NCI-H526 (cell line): ENCODE results near the gene MALT1.
A peak's percentile ranks its signal among the peaks of the same experiment; 100 is the strongest.
"Not testable (repeated sequence)": the region's sequence is repeated elsewhere in the genome, so short reads cannot be mapped to it uniquely, and the experiment has no call there.

Source experiments
- DNase-seq, 2 experiments: peaks; one replicate each; lab custom pipeline; 2025; lab: John Stamatoyannopoulos, UW

The MALT1 gene, protein sequence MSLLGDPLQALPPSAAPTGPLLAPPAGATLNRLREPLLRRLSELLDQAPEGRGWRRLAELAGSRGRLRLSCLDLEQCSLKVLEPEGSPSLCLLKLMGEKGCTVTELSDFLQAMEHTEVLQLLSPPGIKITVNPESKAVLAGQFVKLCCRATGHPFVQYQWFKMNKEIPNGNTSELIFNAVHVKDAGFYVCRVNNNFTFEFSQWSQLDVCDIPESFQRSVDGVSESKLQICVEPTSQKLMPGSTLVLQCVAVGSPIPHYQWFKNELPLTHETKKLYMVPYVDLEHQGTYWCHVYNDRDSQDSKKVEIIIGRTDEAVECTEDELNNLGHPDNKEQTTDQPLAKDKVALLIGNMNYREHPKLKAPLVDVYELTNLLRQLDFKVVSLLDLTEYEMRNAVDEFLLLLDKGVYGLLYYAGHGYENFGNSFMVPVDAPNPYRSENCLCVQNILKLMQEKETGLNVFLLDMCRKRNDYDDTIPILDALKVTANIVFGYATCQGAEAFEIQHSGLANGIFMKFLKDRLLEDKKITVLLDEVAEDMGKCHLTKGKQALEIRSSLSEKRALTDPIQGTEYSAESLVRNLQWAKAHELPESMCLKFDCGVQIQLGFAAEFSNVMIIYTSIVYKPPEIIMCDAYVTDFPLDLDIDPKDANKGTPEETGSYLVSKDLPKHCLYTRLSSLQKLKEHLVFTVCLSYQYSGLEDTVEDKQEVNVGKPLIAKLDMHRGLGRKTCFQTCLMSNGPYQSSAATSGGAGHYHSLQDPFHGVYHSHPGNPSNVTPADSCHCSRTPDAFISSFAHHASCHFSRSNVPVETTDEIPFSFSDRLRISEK

DNA sequence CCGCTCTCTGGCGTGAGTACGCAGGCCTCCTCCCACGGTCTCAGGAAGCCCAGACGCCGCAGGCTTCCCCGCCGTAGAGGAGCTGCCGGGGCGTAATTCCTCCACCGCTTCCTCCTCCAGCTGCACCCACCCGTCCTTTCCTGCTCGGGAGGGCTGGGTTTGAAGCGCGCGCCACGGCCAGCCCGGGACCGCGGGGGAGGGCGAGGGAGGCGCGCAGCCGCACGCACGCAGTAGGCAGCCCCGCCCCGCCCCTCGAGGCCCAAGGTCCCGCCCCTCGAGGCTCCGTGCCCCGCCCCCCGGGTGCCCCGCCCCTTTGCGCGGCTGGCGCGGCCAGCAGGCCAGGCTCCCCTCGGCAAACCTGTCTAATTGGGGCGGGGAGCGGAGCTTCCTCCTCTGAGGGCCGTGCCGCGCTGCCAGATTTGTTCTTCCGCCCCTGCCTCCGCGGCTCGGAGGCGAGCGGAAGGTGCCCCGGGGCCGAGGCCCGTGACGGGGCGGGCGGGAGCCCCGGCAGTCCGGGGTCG, at the start of gene MALT1:
Gene MALT1, plus strand, starts transcription at position 355 of the 521 bp plus-strand sequence. CDS start 179 bp downstream, outside the sequence.
- peak; percentile 73 to 95 for DNase-seq

DNA sequence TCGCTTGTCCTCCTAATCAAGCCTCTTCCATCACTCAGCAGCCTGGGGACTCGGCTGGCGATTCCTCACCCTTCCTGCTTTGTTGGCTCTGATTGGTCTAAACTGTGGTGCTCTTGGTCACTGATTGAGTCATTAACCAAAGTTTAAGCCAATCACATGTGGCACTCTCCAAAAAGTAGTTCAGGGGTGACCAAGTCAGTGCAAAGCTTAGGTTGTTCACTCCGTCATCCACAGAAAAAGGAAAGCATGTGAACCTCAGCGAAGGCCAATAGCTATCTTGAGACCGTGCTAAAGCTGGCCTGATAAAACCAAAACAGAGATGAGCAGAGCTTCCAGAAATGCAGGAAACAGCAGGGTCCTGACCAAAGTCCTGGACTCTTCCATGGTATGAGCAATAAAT, 47.3 kb upstream of the MALT1 start:
- no peak for DNase-seq

- no peak for DNase-seq
Measured at GRCh38 chr18:58625839-58626238, 45.4 kb upstream of the MALT1 start.

DNA sequence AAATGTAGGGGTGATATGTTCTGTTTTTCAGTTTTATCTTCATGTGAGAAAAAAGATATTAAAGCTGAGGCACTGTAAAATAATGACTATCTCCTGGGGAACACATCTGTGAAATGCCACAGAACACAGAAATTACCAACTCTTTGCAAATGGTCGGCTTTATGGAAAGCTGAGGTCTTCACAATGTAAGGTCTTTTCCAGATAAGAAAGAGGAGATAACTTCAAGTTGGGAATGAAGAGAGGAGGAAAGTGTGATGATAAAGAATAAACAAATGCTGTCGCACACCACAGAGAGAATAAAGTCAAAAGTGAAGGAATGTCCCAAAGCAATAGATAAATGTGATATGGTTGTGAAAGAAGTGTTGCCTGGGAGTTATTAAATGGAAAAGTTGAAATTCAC, 41.2 kb upstream of the MALT1 start:
- DNase-seq, result no peak

DNA sequence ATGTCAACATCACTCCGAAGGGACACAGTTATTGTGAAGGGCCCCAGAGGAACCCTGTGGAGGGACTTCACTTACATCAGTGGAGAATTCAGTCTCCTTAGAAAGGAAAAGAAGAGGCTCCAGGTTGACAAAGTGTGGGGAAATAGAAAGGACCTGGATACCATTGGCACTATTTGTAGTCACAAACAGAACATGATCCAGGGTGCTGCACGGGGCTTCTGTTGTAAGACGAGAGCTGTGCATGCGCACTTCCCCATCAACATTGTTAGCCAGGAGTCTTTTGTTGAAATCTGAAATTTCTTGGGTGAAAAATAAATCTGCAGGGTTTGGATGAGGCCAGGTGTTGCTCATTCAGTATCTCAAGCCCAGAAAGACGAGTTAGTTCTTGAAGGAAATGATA, 40.0 kb upstream of the MALT1 start:
- DNase-seq, result no peak

GRCh38 chr18:58632552-58632951, 38.7 kb upstream of the MALT1 start:
- no peak for DNase-seq

DNA sequence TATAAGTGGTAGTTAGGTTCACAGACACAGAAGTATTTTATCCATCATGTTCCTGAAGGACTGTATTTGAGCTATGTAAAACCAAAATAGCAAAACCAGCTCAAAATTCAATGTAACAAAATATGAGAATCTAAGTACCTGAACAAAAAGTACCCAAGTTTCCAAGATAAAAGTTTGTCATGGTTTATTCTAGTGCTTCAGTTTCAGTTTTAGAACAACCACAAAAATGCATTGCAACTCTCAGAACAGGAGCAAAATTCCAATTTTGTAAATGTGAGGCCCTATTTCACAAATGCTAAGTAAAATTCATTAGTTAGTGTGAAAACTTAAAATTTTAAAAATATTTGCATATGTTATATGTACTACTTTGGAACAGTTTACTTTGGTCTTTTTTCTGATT, 37.4 kb upstream of the MALT1 start:
- no peak for DNase-seq

GRCh38 chr18:58635891-58636290, 35.4 kb upstream of the MALT1 start:
- no peak for DNase-seq

DNA sequence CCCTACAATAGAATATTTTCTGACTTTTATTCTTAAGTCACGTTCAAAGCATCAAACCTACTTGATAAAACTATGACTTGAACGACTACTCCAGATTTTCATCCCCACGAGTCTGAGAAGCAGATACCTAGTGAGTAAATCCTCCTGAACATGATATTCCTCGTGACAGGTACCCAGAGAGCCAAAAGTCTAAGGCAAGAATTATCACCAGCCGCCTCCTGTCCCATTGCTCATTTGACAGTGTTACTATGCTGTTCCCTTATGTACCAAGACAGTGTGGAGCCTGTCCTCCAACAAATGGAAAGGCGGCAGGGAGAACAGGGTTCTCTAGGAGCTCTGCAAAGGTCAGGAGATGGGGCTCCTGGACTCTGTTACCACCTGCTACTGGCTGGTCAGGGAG, 34.1 kb upstream of the MALT1 start:
- DNase-seq, result no peak

- no peak for DNase-seq
Measured at GRCh38 chr18:58637946-58638345, 33.3 kb upstream of the MALT1 start.

- no peak for DNase-seq
Measured at GRCh38 chr18:58638441-58638840, 32.8 kb upstream of the MALT1 start.

GRCh38 chr18:58639237-58639636, 32.0 kb upstream of the MALT1 start:
- no peak for DNase-seq

DNA sequence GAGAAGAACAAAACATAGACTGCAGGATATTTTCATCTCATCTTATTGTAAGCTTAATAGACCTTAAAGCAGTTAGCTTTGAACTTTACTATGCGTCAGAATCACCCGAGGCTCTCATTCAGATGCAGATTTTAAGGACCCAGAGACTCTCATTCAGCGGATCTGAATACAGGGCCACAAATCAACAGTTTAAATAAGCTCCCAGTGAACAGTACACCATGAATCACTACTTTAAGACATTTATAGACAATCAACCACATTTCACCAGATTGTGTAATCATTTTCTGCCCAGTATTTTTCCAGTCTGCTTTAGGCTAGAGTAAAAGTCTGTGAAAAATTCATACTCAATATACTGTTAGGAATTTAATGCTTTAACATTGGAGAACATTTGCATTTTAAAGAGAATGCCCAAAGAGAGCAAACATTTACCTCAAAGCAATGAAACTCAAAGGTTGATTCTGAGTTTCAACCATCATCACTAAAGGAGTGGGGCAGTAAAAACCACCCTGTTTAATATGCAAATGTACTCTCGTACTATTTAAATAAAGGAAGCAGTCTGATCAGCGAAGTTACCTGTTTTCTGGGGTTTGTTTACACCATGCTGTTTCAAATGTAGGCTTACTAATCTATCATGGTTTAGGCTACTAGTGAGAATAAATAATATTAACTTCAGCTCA, 31.4 kb upstream of the MALT1 start:
- peak; percentile 82 to 86 for DNase-seq

DNA sequence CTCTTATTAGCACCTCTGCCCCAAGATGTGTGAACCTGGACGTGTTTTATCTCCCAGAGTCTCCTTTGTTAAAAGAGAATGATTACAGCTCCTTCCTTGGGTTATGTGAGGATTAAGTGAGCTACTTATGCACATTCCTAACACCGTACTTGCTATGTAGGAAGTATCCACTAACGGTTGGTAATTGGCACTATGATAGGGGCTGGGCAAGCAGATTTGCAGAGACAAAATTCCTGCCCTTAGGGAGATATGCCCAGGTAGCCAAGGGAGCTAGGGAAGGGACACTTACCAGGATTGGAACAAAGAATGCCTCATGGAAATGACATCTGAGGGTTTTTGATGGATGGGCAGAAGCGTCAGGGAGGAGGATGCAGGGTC, 30.8 kb upstream of the MALT1 start:
- peak; percentile 49 for DNase-seq

GRCh38 chr18:58640891-58641610, 30.2 kb upstream of the MALT1 start:
- DNase-seq, result no peak

DNA sequence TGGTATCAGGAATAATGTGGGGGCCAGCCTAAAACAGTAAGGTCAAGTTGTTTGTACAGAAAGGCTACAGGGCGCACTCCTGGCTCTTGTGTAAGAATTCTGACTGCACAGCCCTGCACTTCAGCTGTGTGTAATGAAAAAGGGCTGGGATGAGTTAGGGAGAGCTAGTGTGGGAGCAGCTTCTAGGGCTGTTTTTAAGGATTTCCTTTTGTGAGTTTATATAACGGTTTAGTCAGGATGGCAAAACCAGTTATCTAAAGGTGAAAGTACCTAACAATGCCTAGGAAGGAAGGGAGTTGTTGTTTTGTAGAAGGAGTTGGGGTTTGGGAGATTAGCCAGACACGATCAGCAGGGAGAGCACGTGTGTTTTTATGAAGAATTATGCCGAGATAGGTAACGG, 27.7 kb upstream of the MALT1 start:
- not testable (repeated sequence) for DNase-seq

DNA sequence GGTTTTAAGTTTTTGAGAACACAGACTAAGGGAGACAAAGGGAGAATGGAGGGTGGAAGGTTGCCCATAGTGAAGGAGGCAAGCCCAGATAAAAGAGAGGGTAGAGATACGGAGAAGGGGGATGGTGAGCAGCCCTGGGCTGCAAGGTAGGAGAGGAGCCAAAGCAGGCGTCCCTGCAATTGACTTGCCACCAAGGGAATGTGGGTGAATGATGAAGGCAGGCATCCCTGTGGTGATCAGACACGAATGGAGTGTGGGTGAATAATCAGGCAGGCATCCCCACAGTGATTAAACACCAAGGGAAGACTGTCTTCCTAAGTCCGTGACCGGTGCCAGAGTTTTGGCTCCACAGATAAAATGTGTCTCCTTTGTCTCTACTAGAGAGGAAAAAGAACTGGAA, 25.9 kb upstream of the MALT1 start:
- DNase-seq, result no peak

GRCh38 chr18:58646334-58646862, 24.9 kb upstream of the MALT1 start:
- no peak for DNase-seq

- DNase-seq, result no peak
Measured at GRCh38 chr18:58649966-58650816, 21.1 kb upstream of the MALT1 start.

- DNase-seq, result not testable (repeated sequence)
Measured at GRCh38 chr18:58650830-58651229, 20.4 kb upstream of the MALT1 start.
